Lung (tissue), 12 donors: ENCODE measurements around the gene SSNA1. TPM values are rescaled to one million over a fixed set of nuclear protein-coding genes. Genes with fewer than 3 reads are reported as not detected.

ENCODE experiments used
- ATAC-seq: fragments of 200-7000 bp; cut with Tn5 transposase; one replicate; pipeline ENCODE4 v1.9.1; 2020; ENCODE audit warnings: moderate number of reproducible peaks; ENCODE audit not compliant: insufficient read depth, low FRiP score
- DNase-seq, 3 donors: peaks; one replicate each; pipeline ENCODE4 v3.0.0-alpha.2; 2013 to 2017
- H3K27ac ChIP-seq, 2 donors: one replicate each; pipeline ENCODE4 v1.5.1; 2013; ENCODE audit warnings: mild to moderate bottlenecking in 2 of 2, moderate library complexity in 2 of 2, control low read depth in 1 of 2, inconsistent platforms in 1 of 2, low read depth in 1 of 2, low read length in 1 of 2
- H3K27me3 ChIP-seq, 3 donors: one replicate each; pipeline ENCODE4 v1.5.1; 2013; ENCODE audit warnings: low read length in 2 of 3; ENCODE audit not compliant: control insufficient read depth in 3 of 3, insufficient read depth in 3 of 3
- H3K36me3 ChIP-seq, 4 donors: one replicate each; pipeline ENCODE4 v1.5.1; 2013; ENCODE audit warnings: low read length in 4 of 4, mild to moderate bottlenecking in 1 of 4, moderate library complexity in 1 of 4; ENCODE audit not compliant: control insufficient read depth in 4 of 4, insufficient read depth in 4 of 4
- H3K4me1 ChIP-seq, 5 donors: one replicate each; pipeline ENCODE4 v1.5.1; 2013; ENCODE audit warnings: low read length in 5 of 5, mild to moderate bottlenecking in 2 of 5, moderate library complexity in 1 of 5; ENCODE audit not compliant: control insufficient read depth in 5 of 5, insufficient read depth in 5 of 5
- H3K4me3 ChIP-seq: one replicate; pipeline ENCODE4 v1.5.1; 2013; ENCODE audit warnings: mild to moderate bottlenecking, control low read depth, moderate library complexity
- H3K9ac ChIP-seq, 2 donors: one replicate each; pipeline ENCODE4 v1.5.1; 2013; ENCODE audit warnings: low read length in 2 of 2, control low read depth in 1 of 2; ENCODE audit not compliant: insufficient read depth in 1 of 2
- H3K9me3 ChIP-seq, 4 donors: one replicate each; pipeline ENCODE4 v1.5.1; 2013; ENCODE audit warnings: low read length in 3 of 4, mild to moderate bottlenecking in 1 of 4, moderate library complexity in 1 of 4; ENCODE audit not compliant: control insufficient read depth in 4 of 4, insufficient read depth in 3 of 4
- WGBS, 2 donors: extraction: QIAGEN DNeasy Blood & Tissue Kit; methylation state at CpG; one replicate each; pipeline ENCODE4 v1.1.7; 2013; 5-methylcytosine and 5-hydroxymethylcytosine counted together
- polyA plus RNA-seq, 2 donors: library from polyadenylated mRNA; stranded (reverse); fragments of 200-250 nt; gene quantifications; one replicate each; pipeline ENCODE4 v1.2.1, GENCODE V29; 2013
- total RNA-seq, 2 donors: library from RNA; depleted of rRNA in 1 of 2; stranded (reverse); fragments of >200 nt in 1 of 2; gene quantifications; one replicate each; pipeline ENCODE4 v1.2.1, GENCODE V29; 2014 to 2021
- TF ChIP-seq, protein P1 (sequence below): IDR thresholded peaks from 2 replicates; pipeline ENCODE4 v1.5.1; 2012; ENCODE audit warnings: mild to moderate bottlenecking; ENCODE audit errors: control extremely low read depth, extremely low read depth
- donor health status: control.
- donor health status: control.
- donor health status: Bipolar disorder and iron deficiency.
- donor health status: healthy.
- donor health status: DM: yes; HTN: yes; CAD: no.

The SSNA1 gene
- total and polyA plus RNA-seq, 4 donors: 40.8 to 144 (median 101) TPM

DNA sequence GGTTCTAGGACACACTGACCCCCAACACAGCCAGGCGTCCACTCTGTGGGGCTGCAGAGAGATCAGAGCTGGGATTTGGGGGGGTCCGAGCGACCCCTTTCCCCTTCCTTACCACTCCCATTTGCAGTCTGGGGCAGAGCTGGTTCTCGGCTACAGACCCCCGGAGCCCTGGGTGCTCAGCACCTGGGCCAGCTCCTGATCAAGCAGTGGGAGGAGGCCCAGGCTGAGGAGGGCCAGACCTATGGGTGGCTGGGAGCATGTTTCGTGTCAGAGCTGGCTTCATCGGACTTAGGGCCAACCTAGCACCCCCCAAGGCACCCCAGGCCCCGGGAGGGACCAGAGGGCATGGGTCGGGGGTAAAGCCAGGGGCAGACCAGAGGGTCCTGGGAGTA lies 42.0 kb upstream of the SSNA1 start:
- H3K27me3 ChIP-seq: peaks cover 0 to 21% (median 7%) of the 10 kb centered on the region in 3 donors
- H3K4me1 ChIP-seq: no peaks in the 10 kb centered on the region
- WGBS, 2 donors: 63 to 72% methylated on average over 8 to 9 of the region's 9 CpGs
- no peak for ATAC-seq
- peaks cover 0 to 3% (median 0%) of the 10 kb centered on the region in 4 donors for H3K9me3 ChIP-seq
- no peak overlapping the region for H3K4me3 ChIP-seq
- TF ChIP-seq, protein P1, sequence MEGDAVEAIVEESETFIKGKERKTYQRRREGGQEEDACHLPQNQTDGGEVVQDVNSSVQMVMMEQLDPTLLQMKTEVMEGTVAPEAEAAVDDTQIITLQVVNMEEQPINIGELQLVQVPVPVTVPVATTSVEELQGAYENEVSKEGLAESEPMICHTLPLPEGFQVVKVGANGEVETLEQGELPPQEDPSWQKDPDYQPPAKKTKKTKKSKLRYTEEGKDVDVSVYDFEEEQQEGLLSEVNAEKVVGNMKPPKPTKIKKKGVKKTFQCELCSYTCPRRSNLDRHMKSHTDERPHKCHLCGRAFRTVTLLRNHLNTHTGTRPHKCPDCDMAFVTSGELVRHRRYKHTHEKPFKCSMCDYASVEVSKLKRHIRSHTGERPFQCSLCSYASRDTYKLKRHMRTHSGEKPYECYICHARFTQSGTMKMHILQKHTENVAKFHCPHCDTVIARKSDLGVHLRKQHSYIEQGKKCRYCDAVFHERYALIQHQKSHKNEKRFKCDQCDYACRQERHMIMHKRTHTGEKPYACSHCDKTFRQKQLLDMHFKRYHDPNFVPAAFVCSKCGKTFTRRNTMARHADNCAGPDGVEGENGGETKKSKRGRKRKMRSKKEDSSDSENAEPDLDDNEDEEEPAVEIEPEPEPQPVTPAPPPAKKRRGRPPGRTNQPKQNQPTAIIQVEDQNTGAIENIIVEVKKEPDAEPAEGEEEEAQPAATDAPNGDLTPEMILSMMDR: no peak
- no peak overlapping the region for H3K27ac ChIP-seq
- H3K36me3 ChIP-seq: no peaks in the 10 kb centered on the region
- DNase-seq: no peak
- H3K9ac ChIP-seq: no peak overlapping the region

DNA sequence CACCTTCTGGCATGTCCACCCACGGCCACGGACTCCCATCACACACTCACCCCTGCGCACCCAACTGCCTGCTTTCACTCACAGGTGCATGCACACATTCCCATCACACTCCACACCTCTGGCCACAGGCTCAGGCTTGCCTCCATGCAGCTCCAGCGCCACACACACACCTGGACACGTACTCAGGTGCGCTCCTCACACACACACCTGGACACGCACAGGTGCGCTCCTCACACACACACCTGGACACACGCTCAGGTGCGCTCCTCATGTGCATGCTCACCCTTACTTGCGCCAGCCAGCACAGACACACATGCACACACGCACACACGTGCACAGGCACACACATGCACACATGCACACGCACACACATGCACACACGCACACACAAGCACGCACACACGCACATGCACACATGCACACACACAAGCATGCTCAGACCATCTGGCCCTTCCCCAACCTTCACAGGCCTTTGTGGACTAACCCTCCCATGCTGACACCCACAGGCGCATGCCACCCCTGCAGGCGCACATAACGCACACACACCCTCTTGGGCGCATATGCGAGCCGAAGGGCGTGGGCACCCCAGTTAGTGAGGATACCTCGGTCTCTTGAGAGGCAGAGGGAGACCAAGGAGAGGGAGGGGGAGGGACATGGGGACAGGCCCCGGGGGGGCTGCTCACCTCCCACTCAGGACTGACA lies 41.2 kb upstream of the SSNA1 start:
- ATAC-seq: no peak
- Histone ChIP-seq H3K36me3 (no peaks in the 10 kb centered on the region), H3K4me3 (no peak overlapping the region), H3K9me3 (peaks cover 0 to under 1% (median 0%) of the 10 kb centered on the region in 4 donors), H3K27ac (no peak overlapping the region), H3K9ac (no peak overlapping the region), H3K4me1 (no peaks in the 10 kb centered on the region), H3K27me3 (peaks cover 0 to 16% (median 7%) of the 10 kb centered on the region in 3 donors)
- no peak for DNase-seq
- WGBS, 2 donors: 85 to 88% methylated on average over 25 to 26 of the region's 26 CpGs
- TF ChIP-seq, protein P1: no peak

GRCh38 chr9:137147793-137148160 lies 40.7 kb upstream of the SSNA1 start:
- Histone ChIP-seq H3K27ac (no peak overlapping the region), H3K4me3 (no peak overlapping the region), H3K27me3 (peaks cover 0 to 14% (median 7%) of the 10 kb centered on the region in 3 donors), H3K9ac (no peak overlapping the region), H3K4me1 (no peaks in the 10 kb centered on the region), H3K36me3 (no peaks in the 10 kb centered on the region), H3K9me3 (no peaks in the 10 kb centered on the region)
- DNase-seq (no peak), ATAC-seq (no peak)
- WGBS, 2 donors: 29 to 31% methylated on average over 24 of the region's 24 CpGs
- TF ChIP-seq, protein P1: no peak
